Psoas muscle (tissue), 8 donors: ENCODE results near the gene MLH1. TPM values are rescaled to one million over a fixed set of nuclear protein-coding genes. Genes with fewer than 3 reads are reported as not detected.

Source experiments
- ATAC-seq, 4 donors: fragments of 200-7000 bp; cut with Tn5 transposase; one replicate each; pipeline ENCODE4 v1.9.1; 2020; ENCODE audit warnings: moderate library complexity in 3 of 4, mild to moderate bottlenecking in 2 of 4
- DNase-seq, 2 donors: peaks; one replicate each; pipeline ENCODE4 v3.0.0-alpha.2; 2020
- H3K27ac ChIP-seq: fragments of 200-600 bp; one replicate; pipeline ENCODE4 v1.8.0; 2022
- H3K27me3 ChIP-seq, 3 donors: fragments of 200-600 bp in 1 of 3; one replicate each; pipeline versions ENCODE4 v1.6.1 to v1.8.0; 2013 to 2022; ENCODE audit warnings: low read length in 2 of 3, mild to moderate bottlenecking in 2 of 3, moderate library complexity in 1 of 3; ENCODE audit not compliant: insufficient read depth in 3 of 3
- H3K36me3 ChIP-seq, 2 donors: fragments of 200-600 bp in 1 of 2; one replicate each; pipeline versions ENCODE4 v1.6.1 to v1.8.0; 2013 to 2022; ENCODE audit warnings: low read depth in 1 of 2, mild to moderate bottlenecking in 1 of 2, moderate library complexity in 1 of 2; ENCODE audit not compliant: insufficient read depth in 1 of 2
- H3K4me1 ChIP-seq: fragments of 200-600 bp; one replicate; pipeline ENCODE4 v1.8.0; 2022
- H3K4me3 ChIP-seq: fragments of 200-600 bp; one replicate; pipeline ENCODE4 v1.8.0; 2022; ENCODE audit warnings: mild to moderate bottlenecking
- H3K9me3 ChIP-seq: fragments of 200-600 bp; one replicate; pipeline ENCODE4 v1.8.0; 2022
- CTCF ChIP-seq: fragments of 200-600 bp; IDR thresholded peaks from one replicate; pipeline ENCODE4 v1.8.0; 2022; ENCODE audit warnings: antibody characterized with exemption
- WGBS, 3 donors: extraction: QIAGEN DNeasy Blood & Tissue Kit; methylation state at CpG; one replicate each; pipeline versions ENCODE4 v1.1.6 to v1.1.7; 2013; 5-methylcytosine and 5-hydroxymethylcytosine counted together
- intact Hi-C, 2 donors: fragments of 100-400 bp; cut with DNase I; formaldehyde crosslinking; loops; one replicate each; pipeline versions ENCODE4 v1.11.0 to v1.14.2; 2022
- polyA plus RNA-seq, 3 donors: library from polyadenylated mRNA; stranded (reverse); fragments of 200-250 nt; gene quantifications; one replicate each; pipeline ENCODE4 v1.2.3, GENCODE V29; 2013
- total RNA-seq, 4 donors: library from RNA; stranded (reverse); fragmentation: NEBNext Ultra II Directional in 2 of 4; extraction: Animal tissue kit (Norgen Biotek cat#: 25700) in 2 of 4; gene quantifications; one replicate each; pipeline versions ENCODE4 v1.2.1 to v1.2.4, GENCODE V29; 2021 to 2023
- donor health status: healthy with polysubstance abuse.
- donor health status: DM: no; HTN: no; CAD: no; lungs with moderate emphysema.
- donor health status: Bipolar disorder and iron deficiency.
- donor health status: healthy.
- donor health status: DM: yes; HTN: yes; CAD: no.
- donor health status: DM: no; HTN: no; CAD: no.
- donor health status: DM: no; HTN: no; CAD: no.
- donor health status: DM: yes; HTN: yes; CAD: no.

MLH1 gene
- total and polyA plus RNA-seq, 7 donors, result 26.5 to 37.7 (median 32.5) TPM

- no peak for TF ChIP-seq CTCF
- 92 to 97% (median 96%) methylated on average over 3 of the region's 3 CpGs for WGBS, 3 donors
- no peak for ATAC-seq
- H3K27me3 ChIP-seq, result no peaks in the 10 kb centered on the region
- intact Hi-C loops, result no loop called here
- peaks cover 14 to 87% of the 10 kb centered on the region in 2 donors for H3K36me3 ChIP-seq
- H3K9me3 ChIP-seq, result no peaks in the 10 kb centered on the region
- H3K4me3 ChIP-seq, result no peak overlapping the region
- H3K27ac ChIP-seq, result no peak overlapping the region
- no peak for DNase-seq
- H3K4me1 ChIP-seq, result peaks cover 24% of the 10 kb centered on the region
These were observed 32.4 kb downstream of the MLH1 start for GRCh38 chr3:37025561-37026335.

GRCh38 chr3:37026851-37027250 lies 33.5 kb downstream of the MLH1 start:
- TF ChIP-seq CTCF, result no peak
- DNase-seq (no peak), ATAC-seq (no peak)
- Histone ChIP-seq H3K27me3 (no peaks in the 10 kb centered on the region), H3K4me3 (no peak overlapping the region), H3K9me3 (no peaks in the 10 kb centered on the region), H3K27ac (no peak overlapping the region), H3K36me3 (peaks cover 13 to 84% of the 10 kb centered on the region in 2 donors), H3K4me1 (peaks cover 33% of the 10 kb centered on the region)
- intact Hi-C loops, result no loop called here
- WGBS, 3 donors, result 40 to 56% (median 45%) methylated on average over 5 of the region's 5 CpGs

GRCh38 chr3:37028329-37028728 lies 35.0 kb downstream of the MLH1 start:
- DNase-seq (peak in 1 of 2 donors; percentile 57), ATAC-seq (peak in 2 of 4 donors; percentile 42 to 43)
- no peak for TF ChIP-seq CTCF
- peaks cover 8 to 84% of the 10 kb centered on the region in 2 donors for H3K36me3 ChIP-seq
- no peaks in the 10 kb centered on the region for H3K27me3 ChIP-seq
- peaks cover 33% of the 10 kb centered on the region for H3K4me1 ChIP-seq
- H3K27ac ChIP-seq, result no peak overlapping the region
- intact Hi-C loops, result no loop called here
- WGBS, 3 donors, result 32 to 60% (median 57%) methylated on average over 1 of the region's 1 CpG
- H3K4me3 ChIP-seq, result no peak overlapping the region
- H3K9me3 ChIP-seq, result no peaks in the 10 kb centered on the region

- H3K4me1 ChIP-seq, result peaks cover 33% of the 10 kb centered on the region
- TF ChIP-seq CTCF, result no peak
- peak overlapping the region; percentile 74 for H3K27ac ChIP-seq
- H3K4me3 ChIP-seq, result no peak overlapping the region
- intact Hi-C loops, result no loop called here
- DNase-seq (no peak), ATAC-seq (peak in 2 of 4 donors; percentile 69 to 72)
- H3K9me3 ChIP-seq, result no peaks in the 10 kb centered on the region
- WGBS, 3 donors, result 59 to 93% (median 67%) methylated on average over 1 of the region's 1 CpG
- H3K27me3 ChIP-seq, result no peaks in the 10 kb centered on the region
- peaks cover 8 to 83% of the 10 kb centered on the region in 2 donors for H3K36me3 ChIP-seq
These were observed 35.8 kb downstream of the MLH1 start for GRCh38 chr3:37029111-37029510.
